WTC11 (cell line): Measurements from ENCODE around the gene DISP3. TPM values are rescaled to one million over a fixed set of nuclear protein-coding genes. Genes with fewer than 3 reads are reported as not detected.

Source experiments
- ATAC-seq: fragments of 200-7000 bp; cut with Tn5 transposase; 2 replicates; pipeline ENCODE4 v1.10.0; 2021; ENCODE audit warnings: mild to moderate bottlenecking, moderate library complexity
- CTCF ChIA-PET: fragments of 300-600 bp; sonication (Branson Sonifier 250); formaldehyde crosslinking; loops from one replicate; lab custom pipeline; 2021; ENCODE audit warnings: antibody characterized with exemption; lab: Charles Lee
- POLR2A ChIA-PET: fragments of 350-600 bp; sonication (Branson Sonifier 250); formaldehyde crosslinking; loops from one replicate; lab custom pipeline; 2021; ENCODE audit warnings: antibody characterized with exemption; lab: Charles Lee
- DNase-seq: peaks from one replicate; pipeline ENCODE4 v3.0.0; 2021; ENCODE audit warnings: low spot score
- H3K27ac Mint-ChIP-seq: 2 replicates; pipeline ENCODE4 v1.8.0; 2021; ENCODE audit warnings: mixed read lengths
- H3K27me3 Mint-ChIP-seq: 2 replicates; pipeline ENCODE4 v1.8.0; 2021; ENCODE audit warnings: low read depth, mild to moderate bottlenecking, moderate library complexity, mixed read lengths
- H3K36me3 Mint-ChIP-seq: 2 replicates; pipeline ENCODE4 v1.8.0; 2021; ENCODE audit warnings: mixed read lengths
- H3K4me1 Mint-ChIP-seq: 2 replicates; pipeline ENCODE4 v1.8.0; 2022; ENCODE audit warnings: mixed read lengths
- H3K4me3 Mint-ChIP-seq: 2 replicates; pipeline ENCODE4 v1.8.0; 2021; ENCODE audit warnings: mild to moderate bottlenecking, moderate library complexity, mixed read lengths
- H3K9me3 Mint-ChIP-seq: 2 replicates; pipeline ENCODE4 v1.8.0; 2021; ENCODE audit warnings: mixed read lengths
- JUN ChIP-seq: sonication (generic); formaldehyde crosslinking; IDR thresholded peaks from 2 replicates; pipeline ENCODE4 v1.8.0; 2023; ENCODE audit warnings: mild to moderate bottlenecking, missing genetic modification reagents
- RORB ChIP-seq: fragments of 250-450 bp; sonication (Bioruptor Pico); IDR thresholded peaks from 2 replicates; pipeline ENCODE4 v1.9.0; 2021; ENCODE audit warnings: mild to moderate bottlenecking
- TEAD4 ChIP-seq: sonication (generic); formaldehyde crosslinking; IDR thresholded peaks from 2 replicates; pipeline ENCODE4 v1.8.0; 2022; ENCODE audit warnings: mild to moderate bottlenecking, missing genetic modification reagents
- ZNF121 ChIP-seq: sonication (generic); formaldehyde crosslinking; IDR thresholded peaks from 2 replicates; pipeline ENCODE4 v1.8.0; 2023; ENCODE audit warnings: missing genetic modification reagents
- ZNF263 ChIP-seq: sonication (generic); formaldehyde crosslinking; IDR thresholded peaks from 2 replicates; pipeline ENCODE4 v1.8.1; 2022; ENCODE audit warnings: low read depth, mild to moderate bottlenecking, moderate library complexity, missing genetic modification reagents
- ZNF396 ChIP-seq: fragments of 250-450 bp; sonication (Bioruptor Pico); IDR thresholded peaks from 2 replicates; pipeline ENCODE4 v1.8.0; 2021; ENCODE audit warnings: mild to moderate bottlenecking, moderate library complexity, borderline replicate concordance
- ZNF423 ChIP-seq: fragments of 250-450 bp; sonication (Bioruptor Pico); IDR thresholded peaks from 2 replicates; pipeline ENCODE4 v2.1.2; 2022; ENCODE audit warnings: mild to moderate bottlenecking, moderate library complexity
- total RNA-seq: library from RNA; stranded (reverse); gene quantifications from 3 replicates; pipeline ENCODE4 v1.2.3, GENCODE V29; 2021
- TF ChIP-seq, protein P1 (sequence below): sonication (generic); formaldehyde crosslinking; IDR thresholded peaks from 2 replicates; pipeline ENCODE4 v1.8.1; 2023; ENCODE audit warnings: mild to moderate bottlenecking, missing genetic modification reagents
- TF ChIP-seq, protein P2 (sequence below): sonication (generic); formaldehyde crosslinking; IDR thresholded peaks from 2 replicates; pipeline ENCODE4 v1.8.1; 2022; ENCODE audit warnings: low read depth, mild to moderate bottlenecking, moderate library complexity, missing genetic modification reagents, borderline replicate concordance
- TF ChIP-seq, protein P3 (sequence below): sonication (generic); formaldehyde crosslinking; IDR thresholded peaks from 2 replicates; pipeline ENCODE4 v1.8.1; 2022; ENCODE audit warnings: mild to moderate bottlenecking, missing genetic modification reagents, moderate library complexity, borderline replicate concordance

Gene DISP3
- total RNA-seq, 1 experiment from 2014 or later = 6.0 TPM

DNA sequence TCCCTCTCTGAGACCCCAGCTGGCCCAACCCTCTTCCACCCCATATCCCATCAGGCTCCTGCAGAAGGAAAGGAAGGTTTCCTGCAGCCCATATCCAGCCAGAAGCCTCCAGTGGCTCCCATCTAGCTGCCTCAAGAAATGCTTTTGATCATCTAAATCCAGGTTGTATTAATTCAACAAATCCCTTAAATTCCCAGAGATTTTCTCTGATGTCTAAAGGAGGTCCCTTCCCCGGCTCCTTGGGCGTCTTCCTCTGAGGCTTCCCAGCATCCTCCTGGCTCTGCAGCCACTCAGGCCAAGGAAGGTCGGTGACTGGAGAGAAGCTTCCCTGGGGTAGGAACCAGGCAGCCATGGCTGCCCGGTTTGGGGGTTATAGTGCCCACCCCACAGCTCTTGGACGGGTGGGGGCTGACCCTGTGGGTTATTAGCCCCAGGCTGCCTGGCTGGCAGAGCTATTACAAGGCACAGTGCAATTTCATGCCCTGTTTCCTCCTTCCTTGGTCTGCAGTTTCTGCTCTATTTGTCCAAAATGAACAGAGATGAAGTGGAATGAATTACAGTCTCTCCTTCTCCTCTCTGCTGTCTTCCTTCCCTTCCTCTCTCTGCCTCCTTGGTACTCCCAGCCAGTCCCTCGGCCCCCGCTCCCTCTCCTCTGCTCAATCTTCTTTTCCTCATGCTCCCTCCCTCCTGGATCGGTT is 34.8 kb upstream of the DISP3 start:
- CTCF ChIA-PET = interaction anchor here (1.0 kb wide), 1 partner anchor 14 kb away, joined by 3 read pairs; no protein-coding TSS in a partner anchor
- H3K27ac Mint-ChIP-seq = no peak overlapping the region

DNA sequence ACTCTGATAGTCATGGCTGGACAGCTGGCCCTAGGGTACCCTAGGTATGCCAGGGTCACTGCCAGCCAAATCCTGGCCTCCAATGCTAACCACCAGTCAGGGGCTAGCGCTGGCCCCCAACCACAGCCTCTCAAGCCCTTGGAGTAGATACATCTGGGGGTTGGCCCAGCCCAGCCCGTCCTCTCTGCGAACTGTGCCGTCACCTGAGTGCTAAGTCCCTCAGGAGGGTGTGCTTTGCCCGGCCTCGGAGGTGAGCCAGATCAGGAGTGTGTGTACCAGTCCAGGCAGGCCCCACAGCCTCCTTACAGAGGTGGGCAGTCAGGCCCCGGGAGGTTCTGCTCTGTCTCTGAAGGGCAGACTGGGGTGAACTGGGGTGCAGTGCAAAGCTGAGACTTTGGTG is 34.0 kb upstream of the DISP3 start:
- DNase-seq (no peak), ATAC-seq (no peak)
- ChIA-PET CTCF (interaction anchor here (1.7 kb wide), 1 partner anchor 30 kb away, joined by 4 read pairs; no protein-coding TSS in a partner anchor), POLR2A (no interaction called here)
- H3K36me3 Mint-ChIP-seq = no peaks in the 10 kb centered on the region
- no peaks in the 10 kb centered on the region for H3K4me1 Mint-ChIP-seq
- H3K4me3 Mint-ChIP-seq = no peak overlapping the region
- no peaks in the 10 kb centered on the region; the same call in 1 of the 2 replicates for H3K27me3 Mint-ChIP-seq
- TF ChIP-seq, protein P1, sequence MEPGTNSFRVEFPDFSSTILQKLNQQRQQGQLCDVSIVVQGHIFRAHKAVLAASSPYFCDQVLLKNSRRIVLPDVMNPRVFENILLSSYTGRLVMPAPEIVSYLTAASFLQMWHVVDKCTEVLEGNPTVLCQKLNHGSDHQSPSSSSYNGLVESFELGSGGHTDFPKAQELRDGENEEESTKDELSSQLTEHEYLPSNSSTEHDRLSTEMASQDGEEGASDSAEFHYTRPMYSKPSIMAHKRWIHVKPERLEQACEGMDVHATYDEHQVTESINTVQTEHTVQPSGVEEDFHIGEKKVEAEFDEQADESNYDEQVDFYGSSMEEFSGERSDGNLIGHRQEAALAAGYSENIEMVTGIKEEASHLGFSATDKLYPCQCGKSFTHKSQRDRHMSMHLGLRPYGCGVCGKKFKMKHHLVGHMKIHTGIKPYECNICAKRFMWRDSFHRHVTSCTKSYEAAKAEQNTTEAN (CRISPR knock-in tag) = no peak
- no peak for TF ChIP-seq JUN (CRISPR knock-in tag)
- TF ChIP-seq, protein P2, sequence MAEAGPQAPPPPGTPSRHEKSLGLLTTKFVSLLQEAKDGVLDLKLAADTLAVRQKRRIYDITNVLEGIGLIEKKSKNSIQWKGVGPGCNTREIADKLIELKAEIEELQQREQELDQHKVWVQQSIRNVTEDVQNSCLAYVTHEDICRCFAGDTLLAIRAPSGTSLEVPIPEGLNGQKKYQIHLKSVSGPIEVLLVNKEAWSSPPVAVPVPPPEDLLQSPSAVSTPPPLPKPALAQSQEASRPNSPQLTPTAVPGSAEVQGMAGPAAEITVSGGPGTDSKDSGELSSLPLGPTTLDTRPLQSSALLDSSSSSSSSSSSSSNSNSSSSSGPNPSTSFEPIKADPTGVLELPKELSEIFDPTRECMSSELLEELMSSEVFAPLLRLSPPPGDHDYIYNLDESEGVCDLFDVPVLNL (CRISPR knock-in tag) = no peak
- TF ChIP-seq ZNF423 = no peak
- no peak overlapping the region for H3K27ac Mint-ChIP-seq
- H3K9me3 Mint-ChIP-seq = no peaks in the 10 kb centered on the region

More for the DNA sequence above, 34.8 kb upstream of the DISP3 start:
- ATAC-seq = no peak
- TF ChIP-seq ZNF263 (CRISPR knock-in tag) = no peak
- TF ChIP-seq, all 79 proteins: peak for 0
- no peaks in the 10 kb centered on the region for H3K9me3 Mint-ChIP-seq
- no peak for DNase-seq
- H3K36me3 Mint-ChIP-seq = no peaks in the 10 kb centered on the region
- no peak overlapping the region for H3K4me3 Mint-ChIP-seq
- no peaks in the 10 kb centered on the region; the same call in 1 of the 2 replicates for H3K27me3 Mint-ChIP-seq
- POLR2A ChIA-PET = no interaction called here
- H3K4me1 Mint-ChIP-seq = 0 out of 2 replicates have a peak, but pooled peaks cover under 1% of the 10 kb centered on the region

DNA sequence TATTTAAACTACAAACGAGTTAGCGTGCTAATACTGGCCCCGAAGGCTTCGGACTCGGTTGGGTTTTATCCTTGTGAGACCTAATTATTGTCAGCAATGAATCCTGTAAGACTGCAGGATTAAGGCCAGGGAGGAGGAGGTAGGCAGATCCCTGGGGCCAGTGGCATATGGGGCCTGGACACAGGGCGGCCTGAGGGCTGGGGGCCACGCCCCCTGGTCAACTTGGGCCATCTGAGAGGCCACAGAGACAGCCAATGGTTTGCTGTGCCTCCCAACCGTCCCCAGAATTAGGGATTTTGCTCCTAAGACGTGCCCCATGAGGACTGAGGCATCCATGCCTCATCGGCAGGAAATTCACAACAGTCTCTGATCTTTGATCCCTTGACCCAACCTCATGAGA is 31.1 kb upstream of the DISP3 start:
- CTCF ChIA-PET = no interaction called here
- Mint-ChIP-seq H3K27ac (no peak overlapping the region), H3K27me3 (no peaks in the 10 kb centered on the region; the same call in 1 of the 2 replicates), H3K4me1 (no peaks in the 10 kb centered on the region), H3K4me3 (no peak overlapping the region), H3K9me3 (no peaks in the 10 kb centered on the region), H3K36me3 (no peaks in the 10 kb centered on the region)
- no peak for DNase-seq
- TF ChIP-seq ZNF396 (CRISPR knock-in tag) (no peak), ZNF121 (CRISPR knock-in tag) (no peak), RORB (CRISPR knock-in tag) (no peak)
- TF ChIP-seq, protein P3, sequence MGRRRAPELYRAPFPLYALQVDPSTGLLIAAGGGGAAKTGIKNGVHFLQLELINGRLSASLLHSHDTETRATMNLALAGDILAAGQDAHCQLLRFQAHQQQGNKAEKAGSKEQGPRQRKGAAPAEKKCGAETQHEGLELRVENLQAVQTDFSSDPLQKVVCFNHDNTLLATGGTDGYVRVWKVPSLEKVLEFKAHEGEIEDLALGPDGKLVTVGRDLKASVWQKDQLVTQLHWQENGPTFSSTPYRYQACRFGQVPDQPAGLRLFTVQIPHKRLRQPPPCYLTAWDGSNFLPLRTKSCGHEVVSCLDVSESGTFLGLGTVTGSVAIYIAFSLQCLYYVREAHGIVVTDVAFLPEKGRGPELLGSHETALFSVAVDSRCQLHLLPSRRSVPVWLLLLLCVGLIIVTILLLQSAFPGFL (CRISPR knock-in tag) = no peak
- POLR2A ChIA-PET = no interaction called here
- ATAC-seq = no peak

DNA sequence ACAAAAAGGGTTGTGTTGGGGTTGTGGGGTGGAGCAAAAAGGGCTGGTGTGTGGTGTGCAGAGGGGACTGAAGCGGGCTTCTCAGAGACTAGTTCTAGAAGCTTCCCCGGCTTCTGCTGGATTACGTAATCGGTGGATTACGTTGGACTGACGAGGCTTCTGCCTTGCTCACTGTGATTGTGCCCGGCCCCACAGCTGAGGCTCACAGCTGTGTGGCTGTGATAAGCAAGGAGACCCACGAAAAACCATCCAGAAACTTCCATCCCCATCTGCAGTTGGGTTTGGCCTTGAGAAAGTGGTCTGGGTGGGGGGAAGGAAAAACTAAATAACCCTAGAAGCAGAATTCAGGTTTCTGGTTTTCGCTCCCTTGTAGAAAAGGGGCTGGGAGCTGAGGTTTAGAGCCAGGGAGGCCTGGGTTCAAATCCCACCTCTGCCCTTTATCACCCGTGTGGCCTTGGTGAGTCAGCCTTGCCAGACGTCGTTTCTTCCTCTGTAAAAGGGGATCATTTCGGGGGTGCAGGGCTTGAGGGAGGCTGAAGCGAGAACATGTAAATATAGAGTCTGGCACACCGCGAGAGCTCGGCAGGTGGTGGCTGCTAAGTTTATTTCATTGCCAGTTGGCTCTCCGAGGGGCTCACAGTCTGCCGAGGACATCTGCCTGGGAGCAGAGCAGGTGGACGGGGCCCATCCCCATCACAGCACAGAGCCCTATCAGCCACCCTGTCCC is 30.4 kb upstream of the DISP3 start:
- DNase-seq (no peak), ATAC-seq (no peak)
- Mint-ChIP-seq H3K27ac (no peak overlapping the region), H3K9me3 (no peaks in the 10 kb centered on the region), H3K4me1 (no peaks in the 10 kb centered on the region), H3K27me3 (no peaks in the 10 kb centered on the region; the same call in 1 of the 2 replicates), H3K4me3 (no peak overlapping the region)
- ChIA-PET CTCF (interaction anchor here (0.9 to 1.2 kb wide), 2 partner anchors 128 to 146 kb away, joined by 3 read pairs; no protein-coding TSS in a partner anchor), POLR2A (no interaction called here)
- TF ChIP-seq TEAD4 = no peak
- no peak for TF ChIP-seq ZNF263 (CRISPR knock-in tag)
- TF ChIP-seq ZNF396 (CRISPR knock-in tag) = no peak
- TF ChIP-seq, all 79 proteins: peak for 0
- H3K36me3 Mint-ChIP-seq = no peaks in the 10 kb centered on the region
